ENCODE measurements around the gene PTPN6. TPM values are rescaled to one million over a fixed set of nuclear protein-coding genes. Genes with fewer than 3 reads are reported as not detected.

Gene PTPN6
- total RNA-seq, 3 donors from 2014 or later = 37.4 to 61.7 (median 51.7) TPM

DNA sequence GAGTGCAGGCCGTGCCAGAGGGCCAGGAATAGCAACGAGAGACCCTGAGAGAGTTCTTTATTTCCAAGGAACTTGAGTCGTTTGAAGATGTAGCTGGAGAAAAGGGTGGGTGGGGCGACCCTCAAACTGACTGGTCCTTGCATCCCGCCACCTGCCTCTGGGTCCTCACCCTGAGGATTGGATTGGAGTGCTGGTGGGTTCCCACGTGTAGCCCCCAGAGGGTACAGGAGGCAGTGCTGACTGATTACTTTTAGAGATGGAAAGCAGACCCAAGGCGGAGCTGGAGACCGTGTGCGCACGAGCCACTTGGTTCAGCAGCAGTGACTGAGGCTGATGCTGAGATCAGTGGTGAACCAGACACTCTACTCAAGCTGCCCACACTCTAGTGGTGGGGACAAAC is 26.5 kb downstream of the PTPN6 start:
- no peaks in the 10 kb centered on the region for H3K36me3 ChIP-seq (ENCODE audit: low read depth)
- no peak overlapping the region for H3K4me3 ChIP-seq
- ATAC-seq = no peak
- intact Hi-C loops (cut with DNase I, micrococcal nuclease) = no loop called here
- H3K9me3 ChIP-seq = no peaks in the 10 kb centered on the region
- no peak for DNase-seq
- TF ChIP-seq, protein P1, sequence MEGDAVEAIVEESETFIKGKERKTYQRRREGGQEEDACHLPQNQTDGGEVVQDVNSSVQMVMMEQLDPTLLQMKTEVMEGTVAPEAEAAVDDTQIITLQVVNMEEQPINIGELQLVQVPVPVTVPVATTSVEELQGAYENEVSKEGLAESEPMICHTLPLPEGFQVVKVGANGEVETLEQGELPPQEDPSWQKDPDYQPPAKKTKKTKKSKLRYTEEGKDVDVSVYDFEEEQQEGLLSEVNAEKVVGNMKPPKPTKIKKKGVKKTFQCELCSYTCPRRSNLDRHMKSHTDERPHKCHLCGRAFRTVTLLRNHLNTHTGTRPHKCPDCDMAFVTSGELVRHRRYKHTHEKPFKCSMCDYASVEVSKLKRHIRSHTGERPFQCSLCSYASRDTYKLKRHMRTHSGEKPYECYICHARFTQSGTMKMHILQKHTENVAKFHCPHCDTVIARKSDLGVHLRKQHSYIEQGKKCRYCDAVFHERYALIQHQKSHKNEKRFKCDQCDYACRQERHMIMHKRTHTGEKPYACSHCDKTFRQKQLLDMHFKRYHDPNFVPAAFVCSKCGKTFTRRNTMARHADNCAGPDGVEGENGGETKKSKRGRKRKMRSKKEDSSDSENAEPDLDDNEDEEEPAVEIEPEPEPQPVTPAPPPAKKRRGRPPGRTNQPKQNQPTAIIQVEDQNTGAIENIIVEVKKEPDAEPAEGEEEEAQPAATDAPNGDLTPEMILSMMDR (IDR thresholded peaks at IDR 0.05) = no peak
- peaks cover 5% of the 10 kb centered on the region for H3K4me1 ChIP-seq (ENCODE audit: low read depth)

DNA sequence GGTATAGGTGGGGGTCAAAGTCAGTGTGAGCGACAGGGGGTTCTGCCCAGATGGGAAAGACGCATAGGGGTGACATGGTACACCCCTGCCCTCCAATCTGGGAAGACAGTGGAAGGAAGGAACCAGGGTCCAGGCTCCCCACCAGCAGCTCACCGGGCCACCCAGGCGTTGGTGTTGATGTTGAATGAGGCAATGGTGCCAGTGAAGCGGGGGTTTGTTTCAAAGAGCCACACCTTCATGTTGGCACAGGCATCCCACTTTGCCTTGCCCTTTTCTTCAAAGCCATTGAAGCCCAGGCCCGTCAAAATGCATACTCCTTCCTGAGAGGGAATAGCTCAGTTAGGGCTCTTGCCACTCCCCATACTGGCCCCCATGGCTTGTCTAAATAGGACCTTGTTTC is 27.0 kb downstream of the PTPN6 start:
- DNase-seq (no peak), ATAC-seq (no peak)
- intact Hi-C loops (cut with DNase I, micrococcal nuclease) = no loop called here
- Histone ChIP-seq H3K36me3 (ENCODE audit: low read depth) (no peaks in the 10 kb centered on the region), H3K4me3 (no peak overlapping the region), H3K4me1 (ENCODE audit: low read depth) (peaks cover 5% of the 10 kb centered on the region), H3K9me3 (no peaks in the 10 kb centered on the region)
- TF ChIP-seq, protein P1 (IDR thresholded peaks at IDR 0.05) = no peak

DNA sequence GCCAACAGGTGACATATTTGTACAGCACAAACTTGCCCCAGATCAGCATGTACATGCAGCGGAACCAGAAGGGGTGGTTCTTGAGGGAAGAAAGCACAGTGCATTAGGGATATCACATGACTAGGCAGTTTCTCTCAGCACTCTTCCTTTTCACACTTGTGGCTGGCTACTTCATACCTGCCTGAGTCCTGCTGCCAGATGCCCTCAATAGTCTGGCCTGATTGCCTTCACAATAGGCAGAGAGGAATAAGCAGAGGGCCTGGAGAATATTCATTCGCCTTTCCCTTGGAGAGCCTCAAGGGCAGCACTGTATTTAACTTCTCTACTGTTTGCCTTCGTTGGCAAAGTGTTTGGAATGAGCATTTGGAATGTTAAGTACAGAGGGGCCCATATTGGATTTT is 27.5 kb downstream of the PTPN6 start:
- DNase-seq (no peak), ATAC-seq (no peak)
- intact Hi-C loops (cut with DNase I, micrococcal nuclease) = no loop called here
- TF ChIP-seq, protein P1 (IDR thresholded peaks at IDR 0.05) = no peak
- H3K36me3 ChIP-seq (ENCODE audit: low read depth) = no peaks in the 10 kb centered on the region
- H3K4me3 ChIP-seq = no peak overlapping the region
- H3K9me3 ChIP-seq = no peaks in the 10 kb centered on the region
- peaks cover 5% of the 10 kb centered on the region for H3K4me1 ChIP-seq (ENCODE audit: low read depth)

DNA sequence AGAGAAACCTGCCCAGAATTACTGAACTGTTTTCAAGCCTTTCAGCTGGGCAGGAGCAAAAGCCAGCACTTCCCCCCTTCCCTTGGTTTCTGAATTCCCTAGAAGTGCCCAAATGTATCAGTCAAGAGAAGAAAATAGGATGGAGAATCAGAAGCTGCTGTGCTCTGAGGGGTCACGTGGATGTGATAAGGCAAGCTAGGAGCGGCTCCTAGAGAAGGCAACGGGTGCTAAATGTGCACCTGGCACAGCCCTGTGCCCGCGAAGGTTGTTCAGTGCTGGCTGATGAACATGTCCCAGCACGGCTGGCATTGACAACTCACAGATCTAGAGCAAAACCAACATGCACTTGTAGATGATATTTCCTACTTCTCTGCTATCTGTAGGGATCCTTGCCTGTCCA is 27.9 kb downstream of the PTPN6 start:
- Histone ChIP-seq H3K4me3 (no peak overlapping the region), H3K9me3 (no peaks in the 10 kb centered on the region), H3K4me1 (ENCODE audit: low read depth) (peaks cover 5% of the 10 kb centered on the region), H3K36me3 (ENCODE audit: low read depth) (no peaks in the 10 kb centered on the region)
- intact Hi-C loops (cut with DNase I, micrococcal nuclease) = no loop called here
- TF ChIP-seq, protein P1 (IDR thresholded peaks at IDR 0.05) = no peak
- DNase-seq (no peak), ATAC-seq (peak; percentile 28)

DNA sequence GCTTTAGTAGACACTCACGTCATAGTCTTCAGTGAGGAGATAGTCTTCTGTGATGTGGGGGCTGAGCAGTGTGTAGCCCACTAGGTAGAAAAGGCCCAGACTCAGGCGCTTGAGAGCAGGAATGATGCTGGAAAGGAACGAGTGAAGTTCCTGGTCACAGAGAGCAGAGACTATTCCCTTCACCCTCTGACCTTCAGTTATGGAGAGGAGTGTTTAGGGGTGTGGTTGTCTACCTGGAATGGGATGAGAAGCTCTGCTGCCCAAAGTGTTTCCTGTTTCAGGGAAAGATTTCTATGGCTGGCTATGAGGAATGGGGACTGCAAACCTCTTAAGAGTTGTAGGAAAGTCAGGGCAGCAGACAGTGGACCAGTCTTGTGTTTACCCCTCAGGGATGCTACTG is 28.3 kb downstream of the PTPN6 start:
- DNase-seq = no peak
- Histone ChIP-seq H3K4me1 (ENCODE audit: low read depth) (peaks cover 5% of the 10 kb centered on the region), H3K36me3 (ENCODE audit: low read depth) (no peaks in the 10 kb centered on the region), H3K4me3 (no peak overlapping the region), H3K9me3 (no peaks in the 10 kb centered on the region)
- intact Hi-C loops (cut with DNase I, micrococcal nuclease) = no loop called here
- peak; percentile 63 for ATAC-seq
- TF ChIP-seq, protein P1 (IDR thresholded peaks at IDR 0.05) = no peak

DNA sequence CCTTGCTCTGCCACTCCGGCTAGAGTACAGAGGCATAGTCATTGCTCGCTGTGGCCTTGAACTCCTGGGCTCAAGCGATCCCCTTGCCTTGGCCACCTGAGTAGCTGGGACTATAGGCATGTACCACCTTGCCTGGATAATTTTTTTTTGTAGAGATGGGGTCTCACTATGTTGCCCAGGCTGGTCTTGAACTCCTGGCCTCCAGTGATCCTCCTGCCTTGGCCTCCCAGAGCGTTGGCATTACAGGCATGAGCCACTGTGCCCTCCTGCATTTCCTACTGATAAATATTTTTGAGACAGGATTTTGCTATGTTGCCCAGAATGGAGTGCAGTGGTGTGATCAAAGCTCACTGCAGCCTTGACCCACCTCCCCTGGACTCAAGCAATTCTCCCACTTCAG is 28.9 kb downstream of the PTPN6 start:
- DNase-seq (no peak), ATAC-seq (no peak)
- Histone ChIP-seq H3K4me3 (no peak overlapping the region), H3K36me3 (ENCODE audit: low read depth) (no peaks in the 10 kb centered on the region), H3K4me1 (ENCODE audit: low read depth) (peaks cover 5% of the 10 kb centered on the region), H3K9me3 (no peaks in the 10 kb centered on the region)
- intact Hi-C loops (cut with DNase I, micrococcal nuclease) = no loop called here
- TF ChIP-seq, protein P1 (IDR thresholded peaks at IDR 0.05) = no peak

Data from mucosa of descending colon (tissue), 3 donors.